HG03442 (cell line): ENCODE measurements around the gene GMPPA.

Source experiments
- ATAC-seq: cut with Tn5 transposase; IDR thresholded peaks from one replicate; pipeline ENCODE4 v1.9.1; 2021; ENCODE audit warnings: mild to moderate bottlenecking, moderate library complexity; ENCODE audit not compliant: unreplicated experiment

The GMPPA gene

DNA sequence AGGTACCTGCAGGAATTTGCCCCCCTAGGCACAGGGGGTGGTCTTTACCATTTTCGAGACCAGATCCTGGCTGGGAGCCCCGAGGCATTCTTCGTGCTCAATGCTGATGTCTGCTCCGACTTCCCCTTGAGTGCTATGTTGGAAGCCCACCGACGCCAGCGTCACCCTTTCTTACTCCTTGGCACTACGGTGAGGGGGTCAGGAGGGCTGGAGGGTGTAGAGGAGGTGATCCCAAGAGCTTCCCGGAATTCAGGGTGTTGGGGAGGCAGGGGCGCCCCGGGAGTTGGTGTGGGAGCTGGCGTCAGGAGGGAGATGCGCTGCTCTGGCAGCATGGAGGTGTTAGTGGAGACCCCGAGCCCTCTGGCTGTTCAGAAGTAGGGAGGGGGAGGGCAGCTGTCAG is 3.2 kb downstream of the GMPPA start:
- no peak for ATAC-seq

DNA sequence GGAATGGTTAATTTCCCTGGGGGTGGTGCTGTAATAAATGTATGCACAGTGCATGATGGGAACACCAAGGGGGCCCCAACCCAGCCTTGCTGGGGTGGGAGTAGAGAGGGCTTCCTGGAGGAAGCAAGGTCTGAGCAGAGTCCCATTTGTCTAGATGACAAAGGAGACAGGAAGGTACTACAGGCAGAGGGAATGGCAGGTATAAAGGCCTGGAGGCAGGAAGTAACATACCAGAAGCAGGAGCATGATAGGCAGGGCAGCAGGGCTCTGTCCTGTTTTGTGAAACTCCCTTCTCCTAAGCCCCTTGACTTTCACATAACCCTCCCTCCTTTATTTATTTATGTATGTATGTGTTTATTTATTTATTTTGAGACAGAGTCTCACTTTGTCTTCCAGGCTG is 3.9 kb downstream of the GMPPA start:
- ATAC-seq, result no peak

GRCh38 chr2:219505585-219505984 is 6.9 kb downstream of the GMPPA start:
- no peak for ATAC-seq

DNA sequence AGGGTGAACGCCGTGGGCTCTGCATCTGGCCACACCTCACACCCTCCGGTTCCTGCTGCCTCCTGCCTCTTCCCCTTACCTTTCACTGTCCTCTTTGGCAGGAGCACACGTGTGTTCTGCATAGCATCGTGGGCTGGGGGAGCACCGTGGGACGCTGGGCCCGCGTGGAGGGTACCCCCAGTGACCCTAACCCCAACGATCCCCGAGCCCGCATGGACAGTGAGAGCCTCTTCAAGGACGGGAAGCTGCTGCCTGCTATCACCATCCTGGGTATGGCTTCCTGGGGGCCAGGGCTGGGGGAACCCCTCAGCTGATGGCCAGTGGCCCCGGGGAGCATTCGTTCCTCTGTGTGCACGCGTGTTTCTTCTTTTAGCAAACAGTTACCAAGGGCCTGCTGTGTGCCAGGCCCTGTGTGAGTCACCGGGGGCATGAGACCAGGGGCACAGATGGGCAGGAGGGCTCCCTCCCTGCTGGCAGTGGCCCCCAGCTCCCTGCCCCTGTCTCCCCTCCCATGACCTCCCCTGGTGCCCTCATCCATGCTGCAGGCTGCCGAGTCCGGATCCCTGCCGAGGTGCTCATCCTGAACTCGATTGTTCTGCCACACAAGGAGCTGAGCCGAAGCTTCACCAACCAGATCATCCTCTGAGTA is 7.6 kb downstream of the GMPPA start:
- ATAC-seq, result no peak

GRCh38 chr2:219506802-219507526 is 8.3 kb downstream of the GMPPA start:
- ATAC-seq, result no peak

GRCh38 chr2:219507581-219508443 is 9.1 kb downstream of the GMPPA start:
- ATAC-seq, result no peak

GRCh38 chr2:219508444-219508734 is 9.7 kb downstream of the GMPPA start:
- no peak for ATAC-seq

DNA sequence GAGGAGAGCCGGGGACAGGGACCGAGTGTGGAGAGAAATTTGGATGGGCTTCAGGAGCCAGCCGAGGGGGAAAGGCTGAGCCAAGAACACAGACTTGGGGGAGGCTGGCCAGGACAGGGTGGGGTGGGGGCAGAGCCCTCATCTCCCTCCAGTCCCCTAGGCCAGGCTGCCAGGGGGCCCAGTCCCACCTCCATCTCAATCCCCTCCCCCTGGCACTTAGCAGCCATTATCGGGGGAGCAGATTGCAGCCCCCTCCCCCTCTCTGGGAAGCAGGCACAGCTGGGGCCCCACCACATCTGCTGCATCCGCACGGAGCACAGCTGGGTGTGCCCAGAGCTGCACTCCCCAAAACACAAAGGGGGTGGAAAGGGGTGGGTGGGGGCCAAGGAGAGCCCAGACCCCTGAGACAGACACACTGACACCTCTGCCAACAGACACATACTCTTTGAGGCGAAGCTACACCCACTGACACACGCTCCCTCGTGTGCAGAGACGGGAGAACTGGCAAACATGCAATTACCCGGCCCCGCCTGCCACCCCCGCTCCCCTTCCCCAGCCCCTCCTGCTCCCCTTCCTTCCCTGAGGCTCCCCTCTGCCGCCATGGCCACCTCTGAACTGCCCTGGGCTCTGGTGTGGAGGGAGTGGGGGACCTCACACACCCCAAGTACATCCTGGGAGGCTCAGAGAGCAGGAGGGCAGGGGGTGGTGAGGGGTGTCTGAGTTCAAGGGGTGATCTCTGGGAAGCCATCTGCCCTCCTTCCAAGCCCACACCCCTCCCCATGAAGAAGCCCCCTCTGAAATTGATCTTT is 10.5 kb downstream of the GMPPA start:
- ATAC-seq, result no peak

DNA sequence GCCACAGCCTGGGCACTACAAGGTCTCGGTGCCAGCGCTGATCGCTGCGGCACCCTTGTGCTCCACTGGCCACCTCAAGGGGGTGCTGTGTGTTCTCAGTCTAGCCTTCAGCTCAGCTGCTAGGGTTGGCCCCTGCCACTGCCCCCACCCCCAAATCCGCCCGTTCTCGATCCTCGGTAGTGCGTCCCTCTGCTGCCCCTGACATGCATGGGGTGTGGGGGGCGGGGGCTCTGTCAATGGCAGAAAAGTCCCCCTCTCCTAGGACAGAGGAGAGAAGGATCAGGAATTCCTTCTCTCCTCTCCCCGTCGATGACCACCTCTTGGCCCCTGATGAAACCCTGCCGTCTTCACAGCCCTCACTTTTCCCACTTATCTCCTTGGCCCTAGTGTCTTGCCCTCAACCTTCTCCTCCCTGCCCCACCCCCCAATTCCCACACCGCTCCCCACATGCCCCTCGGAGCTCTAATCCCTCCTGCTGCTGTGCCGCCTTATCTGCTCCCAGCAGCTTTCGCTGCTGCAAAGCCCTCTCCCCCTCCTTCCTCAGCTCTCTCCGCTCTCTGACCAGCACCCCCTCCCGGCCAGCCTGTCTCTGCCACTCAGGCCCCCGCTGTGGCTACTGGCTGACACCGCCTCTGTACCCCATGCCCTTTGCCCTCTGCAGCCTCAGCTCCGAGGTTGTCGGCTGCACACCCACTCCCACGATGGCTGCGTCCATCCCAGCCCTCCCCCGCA is 11.3 kb downstream of the GMPPA start:
- ATAC-seq, result no peak

GRCh38 chr2:219510512-219511135 is 11.9 kb downstream of the GMPPA start:
- ATAC-seq, result no peak

GRCh38 chr2:219511547-219512325 is 13.0 kb downstream of the GMPPA start:
- no peak for ATAC-seq

- no peak for ATAC-seq
Measured at GRCh38 chr2:219512524-219513216, 14.0 kb downstream of the GMPPA start.

GRCh38 chr2:219513787-219514186 is 15.1 kb downstream of the GMPPA start:
- no peak for ATAC-seq

DNA sequence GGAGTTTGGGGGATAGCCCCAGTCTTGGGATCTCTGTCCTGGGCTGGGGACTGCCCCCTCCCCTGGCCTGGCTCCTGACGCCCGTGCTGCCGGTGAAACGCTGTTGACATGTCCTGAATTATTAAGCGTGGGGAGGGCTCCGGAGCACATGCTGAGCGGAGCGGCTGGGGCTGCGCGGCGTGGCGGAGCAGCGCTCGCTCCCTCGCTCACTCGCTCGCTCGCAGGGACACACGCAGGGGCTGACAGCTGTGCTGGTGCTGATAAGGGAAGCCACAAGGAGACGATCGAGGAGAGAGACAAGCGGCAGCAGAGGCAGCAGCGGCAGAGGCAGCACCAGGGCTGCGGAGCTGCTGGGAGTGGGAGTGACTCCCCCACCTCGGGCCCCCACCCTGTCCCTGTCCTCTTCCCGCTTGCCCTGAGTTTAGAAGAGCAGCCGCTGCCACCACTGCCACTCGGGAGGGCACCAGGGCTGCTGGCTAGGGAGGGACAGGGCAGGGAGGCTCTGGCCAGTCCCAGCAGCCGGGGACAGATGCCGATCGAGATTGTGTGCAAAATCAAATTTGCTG is 15.6 kb downstream of the GMPPA start, which contains the start of gene ASIC4:
TSS of gene ASIC4 (plus strand) at position 287 of the 566 bp plus-strand sequence. CDS start at position 530, 243 bp downstream.
- ATAC-seq, result no peak

GRCh38 chr2:219514836-219515235 is 16.1 kb downstream of the GMPPA start:
- no peak for ATAC-seq

DNA sequence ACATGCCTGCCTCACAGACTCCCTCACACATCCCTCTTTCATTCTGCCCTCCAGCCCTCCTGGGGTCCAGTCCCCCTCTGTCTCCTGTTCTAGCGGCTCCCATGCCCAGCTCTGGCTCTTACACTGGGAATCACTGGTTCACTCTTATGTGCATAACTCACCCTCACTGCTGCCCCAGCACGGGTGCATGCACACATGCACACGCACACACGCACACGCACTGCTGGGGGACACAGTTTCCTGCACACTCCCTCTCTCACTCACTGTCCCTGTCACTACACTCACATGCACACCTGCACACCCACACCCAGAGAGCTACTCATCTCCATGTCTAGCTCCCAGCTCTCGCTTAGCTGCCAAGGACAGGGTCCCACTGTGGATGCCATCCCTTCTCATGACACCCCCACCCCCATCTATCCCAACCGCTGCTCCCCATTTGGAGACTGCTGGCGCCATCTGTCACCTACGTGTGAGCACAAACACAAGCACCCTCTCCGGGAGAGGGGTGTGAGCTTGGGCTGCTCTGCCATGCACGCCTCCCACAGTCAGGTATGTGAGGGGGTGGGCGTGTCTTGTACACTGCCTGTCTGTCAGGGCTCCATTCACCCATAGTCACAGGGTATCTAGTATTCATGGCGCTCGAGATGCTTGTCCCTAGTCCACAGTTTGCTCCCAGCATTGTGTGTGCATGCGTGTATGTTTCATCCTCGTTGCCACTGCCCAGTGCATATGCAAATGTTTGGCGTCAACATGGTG is 17.4 kb downstream of the GMPPA start:
- no peak for ATAC-seq

DNA sequence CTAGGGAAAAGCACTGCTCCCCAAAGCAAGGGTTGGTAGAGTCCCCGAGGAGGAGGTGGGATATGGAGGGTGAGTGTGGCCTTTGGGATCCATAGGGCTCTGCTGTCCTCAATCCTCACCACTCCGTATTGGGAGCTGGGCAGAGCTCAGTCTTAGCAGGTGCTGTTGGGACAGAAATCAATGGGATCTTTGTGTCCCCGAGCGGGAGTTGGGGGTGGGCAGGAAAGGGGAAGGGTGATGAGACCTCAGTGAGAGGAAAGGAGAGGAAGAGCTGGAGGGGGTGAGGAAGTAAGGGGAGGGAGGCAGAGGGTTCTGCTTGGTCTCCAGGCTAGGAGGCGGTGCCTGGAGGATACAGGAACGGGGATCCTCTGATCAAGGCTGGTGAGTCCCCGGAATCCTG is 18.2 kb downstream of the GMPPA start:
- no peak for ATAC-seq
